ENCODE data around the gene METTL8. TPM values are rescaled to one million over a fixed set of nuclear protein-coding genes. Genes with fewer than 3 reads are reported as not detected.
A peak's percentile ranks its signal among the peaks of the same experiment; 100 is the strongest.

The METTL8 gene
- total RNA-seq, 2 donors from 2014 or later = 8.1 to 18.0 TPM

DNA sequence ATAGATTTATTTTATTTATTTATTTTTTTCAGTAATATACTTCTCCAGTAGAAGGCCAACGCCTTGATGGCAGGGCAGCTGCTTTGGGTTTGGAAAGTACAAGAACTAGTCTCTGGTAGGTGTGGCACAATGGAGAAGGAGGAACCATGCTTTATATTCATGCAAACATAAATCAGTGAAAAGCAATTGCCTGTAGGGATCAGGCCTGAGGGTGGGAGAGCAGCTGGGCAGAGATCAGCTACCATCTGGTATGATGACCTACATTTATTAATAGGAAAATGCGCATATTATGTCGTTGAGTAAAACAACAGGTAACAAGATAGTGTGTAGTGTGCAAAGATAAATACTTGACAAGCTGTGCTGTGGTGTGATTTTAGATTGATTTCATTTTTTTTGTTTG is 152.7 kb downstream of the METTL8 start:
- H3K9me3 ChIP-seq = no peaks in the 10 kb centered on the region
- no peaks in the 10 kb centered on the region for H3K27me3 ChIP-seq (replicated peaks; ENCODE audit: insufficient read depth)
- no peaks in the 10 kb centered on the region for H3K36me3 ChIP-seq
- intact Hi-C loops (cut with DNase I) = no loop called here
- TF ChIP-seq POLR2A (IDR thresholded peaks at IDR 0.05) = no peak
- no peak for TF ChIP-seq POLR2AphosphoS5 (IDR thresholded peaks at IDR 0.05)
- TF ChIP-seq, protein P1, sequence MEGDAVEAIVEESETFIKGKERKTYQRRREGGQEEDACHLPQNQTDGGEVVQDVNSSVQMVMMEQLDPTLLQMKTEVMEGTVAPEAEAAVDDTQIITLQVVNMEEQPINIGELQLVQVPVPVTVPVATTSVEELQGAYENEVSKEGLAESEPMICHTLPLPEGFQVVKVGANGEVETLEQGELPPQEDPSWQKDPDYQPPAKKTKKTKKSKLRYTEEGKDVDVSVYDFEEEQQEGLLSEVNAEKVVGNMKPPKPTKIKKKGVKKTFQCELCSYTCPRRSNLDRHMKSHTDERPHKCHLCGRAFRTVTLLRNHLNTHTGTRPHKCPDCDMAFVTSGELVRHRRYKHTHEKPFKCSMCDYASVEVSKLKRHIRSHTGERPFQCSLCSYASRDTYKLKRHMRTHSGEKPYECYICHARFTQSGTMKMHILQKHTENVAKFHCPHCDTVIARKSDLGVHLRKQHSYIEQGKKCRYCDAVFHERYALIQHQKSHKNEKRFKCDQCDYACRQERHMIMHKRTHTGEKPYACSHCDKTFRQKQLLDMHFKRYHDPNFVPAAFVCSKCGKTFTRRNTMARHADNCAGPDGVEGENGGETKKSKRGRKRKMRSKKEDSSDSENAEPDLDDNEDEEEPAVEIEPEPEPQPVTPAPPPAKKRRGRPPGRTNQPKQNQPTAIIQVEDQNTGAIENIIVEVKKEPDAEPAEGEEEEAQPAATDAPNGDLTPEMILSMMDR (IDR thresholded peaks at IDR 0.05) = no peak
- H3K4me3 ChIP-seq = no peak overlapping the region
- no peak for DNase-seq (ENCODE audit: low spot score)
- no peaks in the 10 kb centered on the region for H3K4me1 ChIP-seq (replicated peaks)
- no peak overlapping the region for H3K27ac ChIP-seq
- 96% methylated on average over 3 of the region's 3 CpGs for WGBS

DNA sequence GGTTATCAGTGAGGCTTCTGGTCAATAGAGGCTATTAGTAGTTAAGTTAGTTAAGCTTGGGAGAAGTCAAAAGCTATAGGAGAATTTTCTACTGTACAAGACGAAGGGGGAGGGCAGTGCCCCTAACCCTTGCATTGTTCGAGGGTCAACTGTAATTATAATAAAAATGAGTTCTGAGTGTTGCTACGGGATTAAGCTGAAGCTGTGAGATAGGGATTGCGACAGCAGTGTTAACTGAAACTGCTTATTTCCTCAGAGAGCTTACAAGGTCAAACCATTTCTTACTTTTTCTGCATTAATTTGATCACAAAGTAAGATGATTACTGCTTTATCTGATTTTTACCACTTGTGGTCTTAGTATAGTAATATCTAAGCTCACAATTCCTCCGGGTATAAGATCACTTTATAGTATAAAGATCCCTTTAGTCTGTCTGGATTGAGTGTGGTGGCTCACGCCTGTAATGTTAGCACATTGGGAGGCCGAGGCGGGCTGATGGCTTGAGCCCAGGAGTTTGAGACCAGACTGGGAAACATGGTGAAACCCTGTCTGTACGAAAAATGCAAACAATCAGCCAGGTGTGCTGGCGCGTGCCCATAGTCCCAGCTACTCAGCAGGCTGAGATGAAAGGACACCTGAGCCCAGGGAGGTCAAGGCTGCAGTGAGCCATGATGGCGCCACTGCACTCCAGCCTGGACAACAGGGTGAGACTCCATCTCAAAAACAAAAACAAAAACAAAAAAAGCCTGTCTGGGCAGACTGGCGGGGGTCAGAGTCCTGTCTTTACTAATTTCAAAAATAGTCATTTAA is 153.6 kb downstream of the METTL8 start:
- no peak overlapping the region for H3K4me3 ChIP-seq
- no peaks in the 10 kb centered on the region for H3K36me3 ChIP-seq
- H3K27me3 ChIP-seq (replicated peaks; ENCODE audit: insufficient read depth) = no peaks in the 10 kb centered on the region
- TF ChIP-seq POLR2A (IDR thresholded peaks at IDR 0.05) = no peak
- TF ChIP-seq, protein P1 (IDR thresholded peaks at IDR 0.05) = no peak
- no peak for TF ChIP-seq POLR2AphosphoS5 (IDR thresholded peaks at IDR 0.05)
- 82% methylated on average over 13 of the region's 13 CpGs for WGBS
- DNase-seq (ENCODE audit: low spot score) = no peak
- no peak overlapping the region for H3K27ac ChIP-seq
- no peaks in the 10 kb centered on the region for H3K9me3 ChIP-seq
- intact Hi-C loops (cut with DNase I) = no loop called here
- H3K4me1 ChIP-seq (replicated peaks) = no peaks in the 10 kb centered on the region

DNA sequence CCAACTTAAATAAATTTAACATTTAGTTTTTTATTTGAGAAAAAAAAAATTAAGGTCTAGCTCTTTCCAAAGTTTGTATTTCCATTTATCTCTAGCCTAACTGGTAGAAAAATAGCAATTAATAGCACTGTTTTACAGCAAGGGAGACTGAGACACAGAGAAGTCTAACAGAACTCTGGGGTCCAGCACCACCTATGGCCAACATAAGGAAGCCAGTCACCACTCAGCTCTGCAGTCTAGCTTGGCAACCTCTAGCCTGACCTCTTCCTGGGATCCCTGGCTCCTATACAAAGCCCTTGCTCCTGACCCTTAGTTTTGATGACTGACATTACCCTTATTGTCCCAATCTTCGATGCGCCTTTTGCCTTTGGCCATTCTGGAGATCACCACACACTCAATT is 159.0 kb downstream of the METTL8 start:
- Histone ChIP-seq H3K4me1 (replicated peaks) (no peaks in the 10 kb centered on the region), H3K36me3 (no peaks in the 10 kb centered on the region), H3K9me3 (no peaks in the 10 kb centered on the region), H3K27me3 (replicated peaks; ENCODE audit: insufficient read depth) (no peaks in the 10 kb centered on the region), H3K27ac (no peak overlapping the region), H3K4me3 (no peak overlapping the region)
- DNase-seq (ENCODE audit: low spot score) = no peak
- intact Hi-C loops (cut with DNase I) = no loop called here
- 95% methylated on average over 2 of the region's 2 CpGs for WGBS
- TF ChIP-seq, protein P1 (IDR thresholded peaks at IDR 0.05) = no peak
- no peak for TF ChIP-seq POLR2A (IDR thresholded peaks at IDR 0.05)

DNA sequence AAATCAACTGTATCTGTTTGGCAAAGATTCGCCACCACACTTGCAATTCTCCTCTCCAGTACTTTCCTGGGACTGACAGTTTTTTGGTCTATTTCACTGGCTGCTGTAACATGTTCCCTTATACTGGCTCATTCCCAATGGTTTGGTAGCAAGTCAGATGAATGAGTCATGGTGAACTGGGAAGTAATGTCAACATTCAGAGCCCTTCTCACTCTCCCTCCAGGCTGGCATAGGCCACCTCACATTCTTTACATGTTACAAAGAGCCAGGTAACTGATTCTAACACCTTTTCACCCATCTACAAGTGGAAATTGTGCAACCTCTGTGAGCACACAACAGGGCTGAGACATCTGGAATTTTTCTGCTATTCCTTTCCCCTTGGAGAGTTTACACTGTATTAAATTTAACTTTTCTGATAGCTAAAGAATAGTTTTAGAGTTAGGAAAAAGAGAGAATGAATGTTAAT is 161.8 kb downstream of the METTL8 start:
- Histone ChIP-seq H3K9me3 (no peaks in the 10 kb centered on the region), H3K4me3 (no peak overlapping the region), H3K27ac (no peak overlapping the region), H3K4me1 (replicated peaks) (no peaks in the 10 kb centered on the region), H3K36me3 (no peaks in the 10 kb centered on the region), H3K27me3 (replicated peaks; ENCODE audit: insufficient read depth) (no peaks in the 10 kb centered on the region)
- 6% methylated on average over 1 of the region's 1 CpG for WGBS
- TF ChIP-seq POLR2A (IDR thresholded peaks at IDR 0.05) = no peak
- TF ChIP-seq, protein P1 (IDR thresholded peaks at IDR 0.05) = no peak
- TF ChIP-seq POLR2AphosphoS5 (IDR thresholded peaks at IDR 0.05) = peak; percentile 80
- intact Hi-C loops (cut with DNase I) = no loop called here
- peak; percentile 77 for DNase-seq (ENCODE audit: low spot score)

DNA sequence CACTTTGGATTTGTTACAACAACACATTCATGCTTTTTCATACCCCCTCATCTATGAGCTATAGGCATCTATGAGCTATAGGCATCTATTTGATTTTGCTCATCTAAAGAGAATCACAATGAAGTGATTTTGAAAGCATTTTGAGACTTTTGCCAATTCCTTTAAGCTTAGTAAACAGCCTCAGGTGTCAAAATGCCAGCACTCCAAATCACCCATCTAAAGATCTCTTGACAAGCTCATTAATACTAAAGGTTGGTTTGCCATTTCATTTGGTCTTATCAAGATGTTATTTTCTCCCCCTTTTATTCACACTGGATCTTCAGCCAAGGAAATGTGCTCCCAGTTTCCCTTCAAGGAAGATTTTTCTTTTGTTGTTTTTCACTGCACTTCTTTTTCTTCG is 162.4 kb downstream of the METTL8 start:
- TF ChIP-seq, protein P1 (IDR thresholded peaks at IDR 0.05) = no peak
- TF ChIP-seq POLR2AphosphoS5 (IDR thresholded peaks at IDR 0.05) = no peak
- no peak for TF ChIP-seq POLR2A (IDR thresholded peaks at IDR 0.05)
- intact Hi-C loops (cut with DNase I) = no loop called here

More for the DNA sequence above, 162.4 kb downstream of the METTL8 start:
- no peak for DNase-seq (ENCODE audit: low spot score)
- Histone ChIP-seq H3K9me3 (no peaks in the 10 kb centered on the region), H3K36me3 (no peaks in the 10 kb centered on the region), H3K27ac (no peak overlapping the region), H3K4me1 (replicated peaks) (no peaks in the 10 kb centered on the region), H3K27me3 (replicated peaks; ENCODE audit: insufficient read depth) (no peaks in the 10 kb centered on the region), H3K4me3 (no peak overlapping the region)
- 13% methylated on average over 1 of the region's 1 CpG for WGBS

All from prostate gland (tissue), 2 donors.